Measurements from ENCODE around the gene TTC6. TPM values are rescaled to one million over a fixed set of nuclear protein-coding genes. Genes with fewer than 3 reads are reported as not detected.

The TTC6 gene
- total and polyA plus RNA-seq, 2 experiments from 2014 or later, result not detected

- TF ChIP-seq EZH2 (IDR thresholded peaks at IDR 0.05; ENCODE audit: insufficient read depth, poor library complexity, severe bottlenecking) (peak; percentile 75), EZH2phosphoT487 (IDR thresholded peaks at IDR 0.05; ENCODE audit: insufficient read depth, low read depth) (no peak)
- Histone ChIP-seq H3K27me3 (replicated peaks; ENCODE audit: insufficient read depth) (peaks cover 78% of the 10 kb centered on the region), H3K36me3 (ENCODE audit: low read depth) (no peaks in the 10 kb centered on the region), H4K20me1 (ENCODE audit: insufficient read depth) (no peaks in the 10 kb centered on the region), H3K4me2 (ENCODE audit: unreplicated experiment) (no peak overlapping the region), H3K4me3 (no peak overlapping the region), H3K27ac (no peak overlapping the region), H3K9me3 (ENCODE audit: low read depth) (no peaks in the 10 kb centered on the region), H3K9ac (no peak overlapping the region), H3K79me2 (ENCODE audit: insufficient read depth) (no peaks in the 10 kb centered on the region), H2AFZ (no peak overlapping the region), H3K9me2 (ENCODE audit: insufficient read depth) (no peaks in the 10 kb centered on the region), H3F3A (ENCODE audit: insufficient read depth) (no peaks in the 10 kb centered on the region), H3K4me1 (ENCODE audit: insufficient read depth) (peaks cover 5% of the 10 kb centered on the region; the same call in 1 of the 2 replicates)
- 29% methylated on average over 7 of the region's 7 CpGs for WGBS, 2 experiments (ENCODE audit: low coverage in 1 of 2, low lambda C conversion rate in 2 of 2, missing lambda C conversion rate in 2 of 2)
- in situ Hi-C loops (cut with MboI), result no loop called here
- DNase-seq, result no peak
Measured at GRCh38 chr14:37596790-37597472, 1.5 kb downstream of the TTC6 start.

GRCh38 chr14:37597538-37597913 lies 2.1 kb downstream of the TTC6 start:
- Histone ChIP-seq H3K36me3 (ENCODE audit: low read depth) (no peaks in the 10 kb centered on the region), H3K4me1 (ENCODE audit: insufficient read depth) (peaks cover 5% of the 10 kb centered on the region; the same call in 1 of the 2 replicates), H3K9me2 (ENCODE audit: insufficient read depth) (no peaks in the 10 kb centered on the region), H3K4me3 (no peak overlapping the region), H3K9me3 (ENCODE audit: low read depth) (no peaks in the 10 kb centered on the region), H3K27ac (no peak overlapping the region), H2AFZ (no peak overlapping the region), H3K79me2 (ENCODE audit: insufficient read depth) (no peaks in the 10 kb centered on the region), H3F3A (ENCODE audit: insufficient read depth) (no peaks in the 10 kb centered on the region), H3K4me2 (ENCODE audit: unreplicated experiment) (no peak overlapping the region), H3K27me3 (replicated peaks; ENCODE audit: insufficient read depth) (peaks cover 82% of the 10 kb centered on the region), H4K20me1 (ENCODE audit: insufficient read depth) (no peaks in the 10 kb centered on the region), H3K9ac (no peak overlapping the region)
- peak; percentile 28 for DNase-seq
- in situ Hi-C loops (cut with MboI), result no loop called here
- TF ChIP-seq EZH2phosphoT487 (IDR thresholded peaks at IDR 0.05; ENCODE audit: insufficient read depth, low read depth), result no peak
- no peak for TF ChIP-seq EZH2 (IDR thresholded peaks at IDR 0.05; ENCODE audit: insufficient read depth, poor library complexity, severe bottlenecking)
- 26 to 29% methylated on average over 20 of the region's 20 CpGs for WGBS, 2 experiments (ENCODE audit: low coverage in 1 of 2, low lambda C conversion rate in 2 of 2, missing lambda C conversion rate in 2 of 2)

GRCh38 chr14:37597914-37598746 lies 2.7 kb downstream of the TTC6 start:
- Histone ChIP-seq H3K4me3 (peak overlapping the region; percentile 7; the same call in 1 of the 2 replicates), H3K27me3 (replicated peaks; ENCODE audit: insufficient read depth) (peaks cover 82% of the 10 kb centered on the region)
- in situ Hi-C loops (cut with MboI), result no loop called here

GRCh38 chr14:37598747-37599506 lies 3.5 kb downstream of the TTC6 start:
- Histone ChIP-seq H3F3A (ENCODE audit: insufficient read depth) (no peaks in the 10 kb centered on the region), H3K9me2 (ENCODE audit: insufficient read depth) (no peaks in the 10 kb centered on the region), H3K9me3 (ENCODE audit: low read depth) (no peaks in the 10 kb centered on the region), H3K4me2 (ENCODE audit: unreplicated experiment) (peak overlapping the region; percentile 21), H3K27me3 (replicated peaks; ENCODE audit: insufficient read depth) (peaks cover 84% of the 10 kb centered on the region), H2AFZ (no peak overlapping the region), H3K27ac (no peak overlapping the region), H3K79me2 (ENCODE audit: insufficient read depth) (no peaks in the 10 kb centered on the region), H3K36me3 (ENCODE audit: low read depth) (no peaks in the 10 kb centered on the region), H3K4me3 (peak overlapping the region; percentile 15; the same call in 1 of the 2 replicates), H3K4me1 (ENCODE audit: insufficient read depth) (peaks cover 5% of the 10 kb centered on the region; the same call in 1 of the 2 replicates), H4K20me1 (ENCODE audit: insufficient read depth) (no peaks in the 10 kb centered on the region), H3K9ac (no peak overlapping the region)
- DNase-seq, result no peak
- WGBS, 2 experiments (ENCODE audit: low coverage in 1 of 2, low lambda C conversion rate in 2 of 2, missing lambda C conversion rate in 2 of 2), result 28 to 29% methylated on average over 33 to 36 of the region's 36 CpGs
- in situ Hi-C loops (cut with MboI), result no loop called here
- no peak for TF ChIP-seq EZH2phosphoT487 (IDR thresholded peaks at IDR 0.05; ENCODE audit: insufficient read depth, low read depth)
- peak; percentile 92 for TF ChIP-seq EZH2 (IDR thresholded peaks at IDR 0.05; ENCODE audit: insufficient read depth, poor library complexity, severe bottlenecking)

More at GRCh38 chr14:37597914-37598746, 2.7 kb downstream of the TTC6 start:
- Histone ChIP-seq H3K79me2 (ENCODE audit: insufficient read depth) (no peaks in the 10 kb centered on the region), H3K9ac (no peak overlapping the region), H3K4me1 (ENCODE audit: insufficient read depth) (peaks cover 5% of the 10 kb centered on the region; the same call in 1 of the 2 replicates), H3K4me2 (ENCODE audit: unreplicated experiment) (no peak overlapping the region), H3K27ac (no peak overlapping the region), H4K20me1 (ENCODE audit: insufficient read depth) (no peaks in the 10 kb centered on the region), H3K9me3 (ENCODE audit: low read depth) (no peaks in the 10 kb centered on the region), H2AFZ (peak overlapping the region; percentile 62; the same call in 1 of the 2 replicates), H3K36me3 (ENCODE audit: low read depth) (no peaks in the 10 kb centered on the region), H3K9me2 (ENCODE audit: insufficient read depth) (no peaks in the 10 kb centered on the region), H3F3A (ENCODE audit: insufficient read depth) (no peaks in the 10 kb centered on the region)
- WGBS, 2 experiments (ENCODE audit: low coverage in 1 of 2, low lambda C conversion rate in 2 of 2, missing lambda C conversion rate in 2 of 2), result 16% methylated on average over 43 to 44 of the region's 50 CpGs
- no peak for DNase-seq
- no peak for TF ChIP-seq EZH2 (IDR thresholded peaks at IDR 0.05; ENCODE audit: insufficient read depth, poor library complexity, severe bottlenecking)
- no peak for TF ChIP-seq EZH2phosphoT487 (IDR thresholded peaks at IDR 0.05; ENCODE audit: insufficient read depth, low read depth)
